GM13976 (cell line): Measurements from ENCODE around the gene CAMK4.

ENCODE experiments used
- DNase-seq: peaks from one replicate; pipeline ENCODE4 v3.0.0; 2012; ENCODE audit warnings: low spot score
- CTCF ChIP-seq: IDR thresholded peaks from 2 replicates; pipeline ENCODE4 v1.5.1; 2012; ENCODE audit warnings: borderline replicate concordance, mild to moderate bottlenecking; ENCODE audit not compliant: insufficient read depth; ENCODE audit errors: extremely low read depth, missing control alignments, control extremely low read depth
- in situ Hi-C: fragments of 300-500 bp; cut with MboI; formaldehyde crosslinking; loops from one replicate; pipeline ENCODE4 v1.12.0; 2022; ENCODE audit warnings: low sequenced_read_pairs, mixed read lengths, inconsistent platforms; ENCODE audit not compliant: unreplicated experiment

CAMK4 gene

GRCh38 chr5:111308951-111309350, 84.8 kb downstream of the CAMK4 start:
- TF ChIP-seq CTCF: no peak
- in situ Hi-C loops: no loop called here

DNA sequence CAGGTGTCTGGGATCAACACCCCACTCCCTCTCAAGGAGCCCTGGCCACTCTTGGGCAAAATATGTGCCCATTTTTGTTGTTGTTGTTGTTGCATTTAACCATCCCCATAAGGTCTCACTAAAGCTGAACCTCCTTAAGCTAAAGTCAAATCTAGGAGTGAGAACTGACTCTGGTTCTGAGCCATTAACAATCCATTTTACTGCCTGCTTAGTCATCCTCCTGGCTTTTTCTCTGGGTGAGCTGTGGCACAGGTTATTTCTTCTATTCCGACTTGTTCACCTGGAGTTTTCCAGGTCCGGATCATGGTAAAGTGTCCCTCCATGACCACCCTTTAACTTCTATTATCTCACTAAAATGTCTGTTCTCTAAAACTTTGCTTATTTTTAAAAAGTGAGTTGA, 85.2 kb downstream of the CAMK4 start:
- no peak for DNase-seq
- TF ChIP-seq CTCF: no peak
- in situ Hi-C loops: no loop called here

More at GRCh38 chr5:111308951-111309350, 84.8 kb downstream of the CAMK4 start:
- no peak for DNase-seq

DNA sequence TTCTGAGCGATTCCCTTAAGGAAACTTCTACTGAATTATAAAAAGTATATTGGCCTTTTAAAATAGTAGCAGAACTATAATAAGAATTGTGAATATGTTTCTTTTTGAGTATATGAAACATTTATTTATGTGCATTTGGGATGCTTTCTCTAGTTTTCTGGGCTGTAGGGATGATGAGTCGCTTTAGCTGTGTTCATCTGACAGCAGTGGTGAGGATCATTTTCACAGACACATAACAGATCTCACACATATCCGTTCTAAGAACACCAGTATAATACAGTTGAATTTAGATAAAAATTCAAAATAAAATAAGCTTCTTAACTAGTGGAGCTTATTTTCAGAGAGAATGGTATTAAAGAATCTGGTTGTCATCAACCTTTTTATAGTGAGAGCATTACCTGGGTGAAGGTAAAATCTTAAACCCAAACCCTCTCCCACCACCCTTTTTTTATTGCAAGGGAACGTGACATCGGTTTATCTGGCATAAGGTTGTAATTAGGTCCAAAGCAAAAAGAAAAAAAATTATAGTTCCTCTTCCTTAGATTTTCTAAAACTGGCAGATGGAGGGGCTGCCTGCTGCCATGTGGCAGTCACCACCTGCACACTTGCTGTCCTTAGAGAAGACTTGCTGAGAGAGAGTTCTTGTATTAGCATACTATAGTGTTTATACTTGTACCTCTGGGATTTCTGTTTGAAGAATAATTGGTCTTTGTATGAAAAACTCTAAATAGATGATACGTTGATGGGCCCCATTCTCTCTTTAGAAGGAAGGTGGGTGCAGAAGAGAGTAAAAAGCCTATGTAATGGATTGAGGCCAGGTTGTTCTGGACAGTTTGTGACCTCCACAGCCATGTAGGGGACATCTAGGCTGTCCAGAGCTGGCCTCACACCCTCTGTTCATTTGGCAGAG, 86.8 kb downstream of the CAMK4 start:
- TF ChIP-seq CTCF: no peak
- in situ Hi-C loops: no loop called here
- no peak for DNase-seq

- in situ Hi-C loops: no loop called here
- DNase-seq: no peak
- TF ChIP-seq CTCF: no peak
Measured at GRCh38 chr5:111311666-111312065, 87.5 kb downstream of the CAMK4 start.

- TF ChIP-seq CTCF: no peak
- in situ Hi-C loops: no loop called here
- DNase-seq: no peak
Measured at GRCh38 chr5:111313017-111313724, 89.0 kb downstream of the CAMK4 start.

DNA sequence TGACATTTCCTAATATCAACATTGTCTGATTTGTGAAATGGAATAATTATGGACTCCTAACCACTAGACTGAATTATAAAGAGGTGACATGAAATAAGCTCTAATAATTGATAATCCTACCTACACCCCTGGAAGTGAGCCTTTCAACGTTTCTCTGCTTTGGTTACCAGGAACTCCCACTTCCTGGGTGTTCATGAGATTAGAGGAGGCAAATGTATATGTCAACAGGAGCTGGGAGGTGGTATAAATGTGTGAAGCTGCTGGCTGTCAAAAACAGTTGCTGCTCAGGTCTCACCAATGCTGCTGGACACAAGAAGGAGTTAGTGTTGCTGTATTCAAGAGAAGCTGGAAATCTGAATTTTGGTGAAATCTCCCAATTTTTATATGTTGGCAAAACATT, 96.8 kb downstream of the CAMK4 start:
- in situ Hi-C loops: no loop called here
- no peak for TF ChIP-seq CTCF
- DNase-seq: no peak
